ENCODE measurements around the gene DAB2IP.

DNA sequence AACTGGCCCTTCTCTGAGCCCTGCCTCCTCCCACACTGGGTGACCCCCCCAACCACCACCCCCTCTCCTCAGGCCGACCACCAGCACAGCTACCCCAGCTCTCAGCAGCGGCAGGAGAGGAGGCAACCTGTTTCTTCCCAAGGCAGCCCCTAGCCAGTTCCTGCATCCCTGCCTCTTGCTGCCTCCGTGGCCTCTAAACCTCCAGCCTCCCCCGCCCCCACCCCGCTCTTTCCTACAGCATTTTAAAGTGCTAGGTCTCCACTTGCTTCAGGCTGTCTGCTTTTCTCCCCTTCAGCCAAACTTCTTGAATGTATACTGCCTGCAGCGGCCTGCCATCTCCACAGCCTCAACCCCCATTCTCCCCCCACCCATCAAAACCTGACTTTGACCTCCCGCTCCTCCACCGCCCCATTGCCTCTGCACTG lies 135.6 kb downstream of the DAB2IP start:
- TF ChIP-seq EZH2phosphoT487 (IDR thresholded peaks at IDR 0.05; ENCODE audit: borderline replicate concordance, low read length), result no peak
- TF ChIP-seq, protein P1, sequence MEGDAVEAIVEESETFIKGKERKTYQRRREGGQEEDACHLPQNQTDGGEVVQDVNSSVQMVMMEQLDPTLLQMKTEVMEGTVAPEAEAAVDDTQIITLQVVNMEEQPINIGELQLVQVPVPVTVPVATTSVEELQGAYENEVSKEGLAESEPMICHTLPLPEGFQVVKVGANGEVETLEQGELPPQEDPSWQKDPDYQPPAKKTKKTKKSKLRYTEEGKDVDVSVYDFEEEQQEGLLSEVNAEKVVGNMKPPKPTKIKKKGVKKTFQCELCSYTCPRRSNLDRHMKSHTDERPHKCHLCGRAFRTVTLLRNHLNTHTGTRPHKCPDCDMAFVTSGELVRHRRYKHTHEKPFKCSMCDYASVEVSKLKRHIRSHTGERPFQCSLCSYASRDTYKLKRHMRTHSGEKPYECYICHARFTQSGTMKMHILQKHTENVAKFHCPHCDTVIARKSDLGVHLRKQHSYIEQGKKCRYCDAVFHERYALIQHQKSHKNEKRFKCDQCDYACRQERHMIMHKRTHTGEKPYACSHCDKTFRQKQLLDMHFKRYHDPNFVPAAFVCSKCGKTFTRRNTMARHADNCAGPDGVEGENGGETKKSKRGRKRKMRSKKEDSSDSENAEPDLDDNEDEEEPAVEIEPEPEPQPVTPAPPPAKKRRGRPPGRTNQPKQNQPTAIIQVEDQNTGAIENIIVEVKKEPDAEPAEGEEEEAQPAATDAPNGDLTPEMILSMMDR (IDR thresholded peaks at IDR 0.05; ENCODE audit: low read depth, low read length, poor library complexity, severe bottlenecking), result no peak
